Upper lobe of right lung (tissue), 1 donor: ENCODE data around the gene QPCTL. TPM values are rescaled to one million over a fixed set of nuclear protein-coding genes. Genes with fewer than 3 reads are reported as not detected.

ENCODE experiments used
- ATAC-seq: fragments of 200-7000 bp; cut with Tn5 transposase; one replicate; pipeline ENCODE4 v1.9.1; 2020; ENCODE audit warnings: mild to moderate bottlenecking, moderate library complexity
- DNase-seq: peaks from one replicate; pipeline ENCODE4 v3.0.0-alpha.2; 2020
- H3K27ac ChIP-seq: fragments of 200-600 bp; one replicate; pipeline ENCODE4 v1.8.0; 2022
- H3K27me3 ChIP-seq: fragments of 200-600 bp; one replicate; pipeline ENCODE4 v1.8.0; 2022; ENCODE audit warnings: mild to moderate bottlenecking
- H3K36me3 ChIP-seq: fragments of 200-600 bp; one replicate; pipeline ENCODE4 v1.8.0; 2022
- H3K4me1 ChIP-seq: fragments of 200-600 bp; one replicate; pipeline ENCODE4 v1.8.0; 2022
- H3K4me3 ChIP-seq: fragments of 200-600 bp; one replicate; pipeline ENCODE4 v1.8.0; 2022; ENCODE audit warnings: mild to moderate bottlenecking
- H3K9me3 ChIP-seq: fragments of 200-600 bp; one replicate; pipeline ENCODE4 v1.8.0; 2022
- CTCF ChIP-seq: fragments of 200-600 bp; IDR thresholded peaks from one replicate; pipeline ENCODE4 v1.8.0; 2022; ENCODE audit warnings: antibody characterized with exemption
- intact Hi-C: fragments of 100-400 bp; cut with DNase I; formaldehyde crosslinking; loops from one replicate; pipeline ENCODE4 v1.11.0; 2022
- total RNA-seq: library from RNA; stranded (reverse); fragmentation: NEBNext Ultra II Directional; extraction: Animal tissue kit (Norgen Biotek cat#: 25700); gene quantifications from one replicate; pipeline ENCODE4 v1.2.1, GENCODE V29; 2021
- donor health status: DM: no; HTN: yes; CAD: no; lungs with severe emphysema.

The QPCTL gene
- total RNA-seq, 1 donor from 2014 or later = 7.0 TPM

GRCh38 chr19:45667620-45668341 is 24.7 kb upstream of the QPCTL start, which contains the start of gene GIPR:
Gene GIPR (plus strand): TSS chr19:45668221. CDS start chr19:45669521, 1,300 bp downstream.
- H3K27me3 ChIP-seq = peaks cover 43% of the 10 kb centered on the region
- H3K27ac ChIP-seq = no peak within 1 kb of the TSS
- ATAC-seq = peak; percentile 33
- DNase-seq = peak; percentile 84
- peak within 1 kb of the TSS; percentile 38 for H3K4me3 ChIP-seq
- no peak for TF ChIP-seq CTCF
- H3K9me3 ChIP-seq = no peaks in the 10 kb centered on the region
- intact Hi-C loops = no loop called here
- H3K4me1 ChIP-seq = peaks cover 7% of the 10 kb centered on the region
- no peaks in the 10 kb centered on the region for H3K36me3 ChIP-seq

- intact Hi-C loops = no loop called here
- Histone ChIP-seq H3K36me3 (no peaks in the 10 kb centered on the region), H3K4me1 (peaks cover 7% of the 10 kb centered on the region), H3K9me3 (no peaks in the 10 kb centered on the region), H3K4me3 (peak overlapping the region; percentile 38), H3K27ac (no peak overlapping the region), H3K27me3 (peaks cover 43% of the 10 kb centered on the region)
- no peak for TF ChIP-seq CTCF
- ATAC-seq = no peak
- no peak for DNase-seq
These were observed 24.1 kb upstream of the QPCTL start for GRCh38 chr19:45668342-45668871.

- Histone ChIP-seq H3K27me3 (peaks cover 37% of the 10 kb centered on the region), H3K27ac (no peak overlapping the region), H3K36me3 (no peaks in the 10 kb centered on the region), H3K4me3 (peak overlapping the region; percentile 35), H3K9me3 (no peaks in the 10 kb centered on the region), H3K4me1 (peaks cover 7% of the 10 kb centered on the region)
- no peak for TF ChIP-seq CTCF
- intact Hi-C loops = no loop called here
- DNase-seq (peak; percentile 93), ATAC-seq (peak; percentile 93)
These were observed 21.6 kb upstream of the QPCTL start for GRCh38 chr19:45670670-45671453.

GRCh38 chr19:45674946-45675345 is 17.5 kb upstream of the QPCTL start:
- peaks cover 18% of the 10 kb centered on the region for H3K4me1 ChIP-seq
- H3K4me3 ChIP-seq = no peak overlapping the region
- no peak for TF ChIP-seq CTCF
- no peaks in the 10 kb centered on the region for H3K36me3 ChIP-seq
- no peak for DNase-seq
- H3K9me3 ChIP-seq = no peaks in the 10 kb centered on the region
- no peak for ATAC-seq
- peaks cover 48% of the 10 kb centered on the region for H3K27me3 ChIP-seq
- no peak overlapping the region for H3K27ac ChIP-seq
- intact Hi-C loops = no loop called here

GRCh38 chr19:45676851-45677263 is 15.6 kb upstream of the QPCTL start:
- Histone ChIP-seq H3K9me3 (no peaks in the 10 kb centered on the region), H3K4me3 (peak overlapping the region; percentile 47), H3K36me3 (no peaks in the 10 kb centered on the region), H3K27me3 (peaks cover 33% of the 10 kb centered on the region), H3K4me1 (peaks cover 28% of the 10 kb centered on the region), H3K27ac (no peak overlapping the region)
- intact Hi-C loops = no loop called here
- ATAC-seq (peak; percentile 15), DNase-seq (peak; percentile 78)
- TF ChIP-seq CTCF = no peak
